HG02943 (cell line): Measurements from ENCODE around the gene MAGI2.

ENCODE experiments used
- ATAC-seq: cut with Tn5 transposase; IDR thresholded peaks from one replicate; pipeline ENCODE4 v1.9.1; 2021; ENCODE audit warnings: mild to moderate bottlenecking, low read depth, moderate library complexity; ENCODE audit not compliant: unreplicated experiment

MAGI2 gene

DNA sequence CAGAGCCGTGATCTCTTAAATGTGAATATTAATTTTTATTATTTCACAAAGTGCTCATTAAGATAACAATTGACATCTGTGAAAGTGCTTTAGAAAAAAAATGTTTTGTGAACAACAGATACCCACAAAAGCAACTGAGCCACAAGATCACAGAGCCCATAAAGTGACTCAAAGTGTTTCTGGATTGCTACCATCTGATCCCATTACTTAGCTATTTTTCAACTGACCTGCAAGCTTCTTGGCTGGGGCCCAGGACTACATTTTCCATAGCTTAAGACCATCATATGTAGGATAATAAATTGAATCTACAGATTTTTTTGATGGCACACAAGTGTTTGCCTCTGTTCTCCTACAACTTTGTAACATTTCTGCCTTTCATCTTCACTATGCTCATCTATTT lies 980.4 kb downstream of the MAGI2 start:
- ATAC-seq: no peak

DNA sequence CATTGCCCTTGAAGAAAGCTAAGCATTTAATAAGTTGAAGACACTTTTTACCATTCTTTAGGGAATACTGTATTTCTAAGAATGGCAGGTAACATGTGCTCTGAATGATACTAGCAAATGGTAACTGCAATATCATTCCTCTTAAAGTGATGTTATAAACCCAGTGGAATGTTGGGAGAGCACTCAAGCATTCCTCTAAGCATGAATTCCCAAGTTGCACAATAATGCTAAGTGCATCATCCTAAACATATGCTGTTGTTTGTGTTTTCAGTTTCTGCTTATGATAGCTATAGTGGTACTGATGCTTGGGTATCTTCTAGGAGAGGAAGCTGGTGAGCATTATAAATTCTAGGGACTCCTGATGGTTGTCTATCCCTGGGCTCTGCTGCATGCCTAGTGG lies 980.9 kb downstream of the MAGI2 start:
- ATAC-seq: no peak

DNA sequence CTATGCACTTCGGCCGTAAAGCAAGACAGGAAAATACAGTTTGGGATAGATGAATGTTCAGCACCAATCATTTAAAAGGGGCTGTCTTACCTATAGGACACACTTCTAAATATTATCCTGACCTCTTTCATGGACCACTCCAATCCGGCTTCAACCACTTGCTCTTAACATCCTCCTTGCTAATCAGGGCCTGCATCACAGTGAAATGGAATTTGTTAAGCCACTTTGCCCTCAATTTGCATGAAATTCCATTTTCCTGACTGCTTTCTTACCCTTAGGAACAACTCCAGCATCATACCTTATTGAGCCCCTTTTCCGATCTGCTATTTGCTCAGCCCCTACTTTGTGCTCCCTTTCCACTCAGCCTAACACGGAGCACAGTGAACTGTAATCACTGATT lies 987.6 kb downstream of the MAGI2 start:
- ATAC-seq: no peak

DNA sequence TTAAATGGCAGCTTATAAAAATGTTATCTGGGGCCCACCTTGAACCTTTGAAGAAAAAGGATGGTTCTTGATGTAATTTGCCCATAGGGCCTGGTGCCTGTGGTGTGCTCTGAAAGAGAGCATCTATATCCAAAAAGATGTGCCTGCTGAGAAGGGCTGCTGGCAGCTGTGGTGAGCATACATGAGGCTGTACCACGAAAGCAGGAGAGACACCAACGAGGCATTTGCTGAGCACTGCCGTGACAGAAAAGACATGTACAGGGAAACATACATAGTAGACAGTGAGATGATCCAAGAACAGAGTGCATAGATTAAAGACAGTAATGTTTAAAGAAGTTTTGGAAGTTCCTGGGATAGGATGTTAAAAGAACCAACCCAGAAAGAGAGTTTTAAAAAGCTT lies 990.4 kb downstream of the MAGI2 start:
- no peak for ATAC-seq

DNA sequence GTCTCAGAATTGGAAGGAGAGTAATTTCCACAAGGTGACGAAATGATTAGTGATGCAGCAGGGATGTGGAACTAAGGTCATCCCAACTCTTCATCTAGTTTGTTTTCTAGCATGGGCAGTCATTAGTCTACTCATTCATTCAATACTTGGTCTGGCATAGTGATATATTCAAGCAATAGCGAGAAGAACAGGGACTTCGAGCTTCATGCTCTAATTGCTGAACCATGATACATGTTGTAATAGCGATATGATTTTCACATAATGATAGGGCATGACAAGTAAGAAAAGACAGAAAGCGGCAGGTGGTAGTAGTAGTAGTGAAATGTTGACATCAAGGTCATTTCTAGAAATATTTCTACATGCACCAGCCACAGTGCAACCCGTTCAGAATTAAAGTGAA lies 1002.8 kb downstream of the MAGI2 start:
- no peak for ATAC-seq

DNA sequence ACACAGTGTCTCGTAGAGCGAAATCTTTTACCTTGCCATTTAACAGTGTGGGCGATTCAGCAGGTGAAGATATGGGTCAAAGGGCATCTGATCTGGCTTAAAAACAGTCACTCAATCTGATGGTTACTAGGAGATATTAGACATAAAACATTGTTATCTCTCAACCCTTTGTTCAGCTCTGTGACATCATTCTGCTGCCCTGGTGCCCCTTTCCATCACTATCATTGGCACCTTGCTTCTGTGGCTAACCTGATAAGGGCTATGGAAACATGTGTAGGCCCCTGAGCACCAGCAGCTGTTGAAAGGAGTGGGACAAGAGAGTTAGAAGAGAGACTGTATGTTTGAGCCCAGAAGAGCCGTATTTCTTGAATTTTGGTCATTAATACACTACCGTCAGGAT lies 1004.6 kb downstream of the MAGI2 start:
- no peak for ATAC-seq

DNA sequence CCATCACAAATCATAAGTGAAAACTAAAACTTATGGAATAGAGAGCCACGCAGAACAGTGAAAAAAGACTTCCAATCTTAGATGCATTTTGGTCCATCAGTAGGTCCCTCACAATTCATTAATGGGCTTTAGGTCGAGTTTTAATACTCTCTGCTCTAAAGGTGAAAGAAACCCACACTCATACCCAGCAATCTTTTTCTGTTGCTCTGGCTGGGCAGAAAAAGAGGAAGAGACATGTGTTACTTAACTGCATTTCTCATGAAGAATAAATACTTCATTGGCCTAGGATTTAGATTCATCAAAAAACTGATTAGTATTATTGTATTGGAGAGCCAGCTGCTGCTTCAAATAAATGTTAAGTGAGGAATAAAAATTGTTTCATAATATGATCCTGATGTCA lies 1009.2 kb downstream of the MAGI2 start:
- ATAC-seq: no peak

DNA sequence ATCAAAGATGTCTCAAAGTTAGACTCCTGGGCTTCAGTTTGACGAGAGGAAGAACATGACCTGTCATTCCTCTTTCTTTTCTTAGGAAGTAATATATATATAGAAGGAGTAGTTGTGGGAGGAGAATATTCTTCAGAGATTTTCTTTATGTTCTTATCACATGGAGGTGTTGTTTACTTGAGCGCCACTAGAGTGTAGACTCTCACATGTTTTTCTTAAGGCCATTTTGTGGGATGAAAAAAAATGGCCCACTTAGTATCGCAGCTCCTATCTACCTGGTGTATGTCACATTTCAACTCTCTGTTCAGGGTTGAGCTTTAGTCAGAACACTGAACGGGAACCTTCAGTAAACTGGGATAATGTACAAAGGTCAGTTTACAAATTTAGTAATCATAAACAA lies 1009.7 kb downstream of the MAGI2 start:
- no peak for ATAC-seq

DNA sequence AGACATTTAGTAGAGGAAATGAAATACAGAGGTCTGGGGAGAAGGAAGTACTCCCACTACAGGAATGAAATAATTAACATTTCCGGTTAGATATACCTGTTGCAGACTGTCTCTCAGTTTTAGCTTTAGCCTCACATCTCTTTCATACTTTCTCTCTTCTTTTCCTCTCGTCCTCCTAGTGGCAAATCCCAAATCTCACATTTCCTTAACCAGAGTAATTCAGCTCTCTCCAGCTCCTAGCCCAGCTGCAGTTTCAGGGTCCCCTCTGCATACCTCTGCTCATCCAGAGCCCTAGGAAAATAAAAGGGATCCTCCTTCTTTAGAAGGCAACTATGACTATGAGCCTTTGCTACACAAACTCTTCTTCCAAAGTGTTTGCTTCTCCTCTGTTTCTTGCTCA lies 1011.7 kb downstream of the MAGI2 start:
- ATAC-seq: no peak

DNA sequence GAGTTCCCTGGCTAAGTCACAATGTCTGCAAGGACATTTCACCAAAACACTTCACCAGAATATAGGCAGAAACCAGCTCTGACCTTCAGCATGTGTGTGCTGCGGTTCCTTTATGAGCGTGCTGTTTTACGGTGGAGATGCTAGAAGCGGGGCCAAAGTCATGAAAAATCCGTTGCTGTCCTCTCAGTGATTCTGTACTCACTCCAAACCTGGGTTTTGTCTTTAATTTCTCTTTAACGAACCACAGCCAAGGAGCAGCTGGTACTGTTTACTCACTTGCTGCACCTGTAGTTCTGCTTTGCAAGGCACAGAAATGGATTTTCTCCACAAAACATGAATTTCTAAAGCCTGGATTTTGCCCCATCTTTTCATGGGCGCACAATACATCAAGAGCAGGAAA lies 1015.0 kb downstream of the MAGI2 start:
- no peak for ATAC-seq

DNA sequence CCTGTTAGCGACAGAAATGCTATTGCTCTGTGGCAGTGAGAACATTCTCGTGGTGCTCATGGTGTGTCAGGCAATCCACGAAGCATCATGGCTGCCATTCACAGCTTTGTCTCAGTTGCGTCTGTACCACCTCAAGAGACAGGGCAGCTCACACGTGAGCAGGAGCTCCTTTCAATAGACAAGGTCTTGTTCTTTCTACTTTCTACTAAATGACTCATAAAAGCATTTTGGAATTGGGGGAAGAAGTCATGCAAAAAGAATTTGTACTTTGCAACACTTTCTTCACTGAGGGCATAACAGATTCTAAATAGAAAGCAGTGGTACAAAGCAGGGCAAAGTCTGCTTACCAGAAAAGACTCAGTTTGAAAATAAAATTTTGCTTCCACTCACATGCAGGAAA lies 1016.3 kb downstream of the MAGI2 start:
- no peak for ATAC-seq

DNA sequence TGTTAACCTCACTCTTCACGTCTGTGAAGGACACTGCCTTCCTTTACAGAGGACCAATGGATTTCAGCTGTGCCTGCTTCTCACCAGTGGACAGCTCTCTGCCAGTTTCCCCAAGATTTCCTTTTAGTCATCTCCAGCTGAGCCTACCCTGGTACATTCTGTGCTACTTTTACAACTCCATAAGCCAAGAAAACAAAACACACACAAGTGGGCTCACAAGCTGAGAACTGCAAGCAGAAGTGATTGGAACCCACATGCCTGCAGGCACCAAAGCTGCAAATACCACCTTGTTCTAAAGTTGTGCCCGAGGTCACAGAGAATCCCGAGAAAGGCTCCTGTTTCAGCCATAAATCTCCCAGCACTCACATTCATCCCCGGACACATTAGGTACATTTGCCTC lies 1018.1 kb downstream of the MAGI2 start:
- ATAC-seq: no peak

DNA sequence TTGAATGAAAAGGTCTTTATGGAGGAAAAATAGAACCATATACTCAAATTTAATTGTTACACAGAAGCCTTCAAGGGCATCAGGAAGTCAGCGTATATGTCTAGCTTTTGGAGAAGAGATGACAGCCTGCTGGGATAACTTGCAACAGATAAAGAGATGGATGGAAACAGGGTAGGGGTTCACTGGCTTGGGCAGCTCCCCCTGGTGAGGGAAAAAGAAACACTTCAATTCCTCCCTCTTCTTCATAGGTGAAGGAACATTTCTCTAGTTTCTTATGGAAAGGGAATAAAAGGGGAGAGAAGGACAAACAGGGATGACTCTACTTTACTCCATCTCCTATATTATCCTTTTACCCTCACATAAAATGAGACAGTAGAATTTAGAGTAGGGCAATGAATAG lies 1019.2 kb downstream of the MAGI2 start:
- ATAC-seq: no peak

DNA sequence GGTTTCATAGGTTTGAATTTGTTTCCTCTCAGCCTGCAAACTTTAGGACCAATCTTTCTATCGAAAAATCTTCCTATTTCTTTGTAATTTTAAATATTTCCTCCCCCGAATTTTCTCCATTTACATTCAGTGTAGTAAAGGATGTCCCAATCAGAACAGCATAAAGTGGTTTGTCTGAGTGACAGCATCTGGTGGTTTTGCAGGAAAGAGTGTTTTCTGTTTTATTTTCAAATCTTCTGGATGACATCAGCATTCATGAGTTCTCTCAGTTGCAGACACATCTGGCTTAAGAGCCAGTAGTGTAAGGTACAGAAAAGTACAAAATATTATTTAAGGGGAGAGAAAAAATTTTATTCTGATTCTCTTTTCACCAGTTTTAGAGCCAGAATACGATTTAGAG lies 1020.0 kb downstream of the MAGI2 start:
- no peak for ATAC-seq

DNA sequence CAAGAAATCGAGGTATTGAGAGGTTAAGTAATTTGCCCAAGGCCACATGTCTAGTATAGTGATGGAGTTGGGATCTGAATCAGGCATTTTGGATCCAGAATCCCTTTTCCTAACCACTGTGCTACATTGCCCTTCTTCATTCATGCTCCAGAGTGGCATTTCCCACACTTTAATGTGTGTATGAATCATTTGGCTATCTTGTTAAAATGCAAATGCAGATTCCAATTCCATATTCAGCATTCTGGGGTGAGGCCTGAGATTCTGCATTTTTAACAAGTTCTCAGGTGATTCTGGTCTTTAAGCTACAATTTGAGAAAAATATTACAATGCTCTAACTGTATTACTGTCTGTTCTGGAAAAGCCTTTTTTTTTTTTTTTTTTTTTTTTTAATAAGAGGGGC lies 1023.6 kb downstream of the MAGI2 start:
- no peak for ATAC-seq

DNA sequence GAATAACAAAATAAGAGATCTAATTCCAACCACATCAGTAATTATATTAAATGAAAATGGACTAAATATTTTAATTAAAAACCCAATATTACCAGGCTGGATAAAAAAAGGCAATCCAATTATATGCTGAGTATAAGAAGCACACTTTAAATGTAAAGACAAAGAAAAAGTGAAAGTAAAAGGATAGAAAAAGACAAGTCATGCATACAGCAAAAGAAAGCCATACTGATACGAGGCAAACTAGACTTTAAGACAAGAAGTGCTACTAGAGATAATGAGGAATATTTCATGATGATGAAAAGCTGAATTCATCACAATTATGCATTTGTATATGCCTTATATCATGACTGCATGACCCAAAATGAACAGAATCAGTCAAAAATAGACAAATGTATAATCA lies 1026.3 kb downstream of the MAGI2 start:
- ATAC-seq: no peak

DNA sequence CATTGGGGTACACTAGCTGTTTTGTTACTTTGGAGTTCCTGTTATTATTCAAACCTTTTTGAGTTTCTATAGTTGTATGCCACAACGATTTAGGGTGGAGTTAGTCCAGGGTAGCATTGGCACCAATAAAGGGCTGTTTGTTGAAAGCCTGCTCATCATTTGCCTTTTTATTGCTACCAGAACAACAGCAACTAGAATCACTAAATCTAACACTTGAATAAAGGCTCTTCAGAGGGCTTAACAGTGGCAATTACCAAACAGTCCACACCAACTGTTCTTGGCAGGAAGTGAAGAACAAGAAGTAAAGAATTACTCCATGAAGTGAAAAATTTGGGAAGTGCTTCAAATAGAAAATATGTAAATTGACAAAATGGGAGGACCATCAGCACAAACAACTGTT lies 1033.5 kb downstream of the MAGI2 start:
- no peak for ATAC-seq

DNA sequence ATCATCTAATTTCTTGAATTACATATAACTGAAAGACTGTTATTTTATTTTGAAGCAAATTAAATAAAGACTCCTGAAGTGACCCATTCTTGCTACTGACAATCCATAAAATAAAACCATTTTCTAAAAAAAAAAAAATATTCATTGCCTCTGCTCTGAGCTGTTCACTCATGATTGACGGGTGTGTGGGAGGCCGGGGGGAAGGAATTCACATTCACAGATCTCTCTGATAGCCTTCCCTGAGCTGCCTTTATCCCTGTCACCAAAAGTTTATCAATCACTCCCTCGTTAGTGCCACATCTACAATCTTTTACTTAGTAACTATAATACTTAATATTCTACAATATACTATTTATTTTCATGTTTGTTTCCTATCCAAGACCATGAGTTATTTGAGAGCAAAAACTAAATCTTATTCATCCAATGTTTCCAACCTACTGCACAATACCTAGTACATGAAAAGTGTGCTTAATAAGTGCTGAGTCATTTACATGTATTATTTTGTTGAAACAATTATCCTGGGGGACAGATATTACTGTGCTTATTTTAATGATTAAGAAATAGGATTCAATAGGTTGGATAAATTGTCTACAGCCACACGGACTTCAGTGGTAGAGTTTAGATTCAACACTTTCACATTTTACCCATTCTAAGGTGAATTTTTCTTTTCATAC lies 1036.2 kb downstream of the MAGI2 start:
- no peak for ATAC-seq

DNA sequence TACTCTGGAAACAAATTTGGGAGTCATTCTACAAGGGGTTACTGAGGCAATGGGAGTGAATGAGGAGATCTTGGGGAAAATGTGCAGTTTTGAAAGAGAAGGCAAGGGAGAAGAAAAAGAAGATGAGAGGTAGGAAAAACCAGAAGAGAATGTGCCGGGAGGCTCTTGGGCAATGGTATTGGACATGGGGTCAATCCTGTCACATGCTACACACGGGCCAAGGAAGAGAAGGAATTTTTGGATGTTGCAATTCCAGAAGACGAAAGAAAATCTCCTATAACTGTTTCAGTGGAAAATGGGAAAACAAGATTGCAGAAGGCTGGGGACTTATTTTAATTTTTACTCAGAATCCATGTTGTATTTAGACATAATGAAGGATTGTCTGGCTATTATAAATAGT lies 1039.9 kb downstream of the MAGI2 start:
- ATAC-seq: no peak

DNA sequence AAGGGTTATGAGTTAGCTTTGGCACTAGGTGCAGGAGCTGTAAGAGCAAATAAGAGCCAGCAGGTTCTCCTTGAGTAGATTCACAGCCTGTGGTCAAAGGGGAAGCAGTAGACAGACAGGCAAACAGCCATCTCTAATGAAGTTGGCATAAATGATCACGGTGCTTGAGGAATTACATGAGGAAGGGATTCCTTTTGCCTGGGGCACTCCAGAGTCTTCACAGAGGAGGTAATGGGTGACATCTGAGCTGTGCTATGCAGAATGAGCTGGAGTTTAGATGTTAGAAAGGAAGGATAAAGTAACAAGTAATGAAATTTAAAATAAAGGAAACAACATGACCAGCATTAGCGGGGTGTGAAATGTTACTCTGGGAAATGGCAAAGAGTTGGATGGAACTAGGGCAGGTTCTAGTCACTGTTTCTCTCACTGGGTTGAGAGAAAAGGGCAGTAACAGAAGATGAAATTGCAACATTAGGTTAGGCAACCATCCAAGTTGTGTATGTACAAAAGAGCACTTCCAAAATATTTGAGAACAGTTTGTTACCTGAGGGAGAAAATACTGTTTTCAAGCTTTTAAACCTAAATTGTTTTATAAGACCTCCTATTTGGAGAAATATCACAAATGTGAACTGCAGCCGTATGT lies 1041.1 kb downstream of the MAGI2 start:
- no peak for ATAC-seq

DNA sequence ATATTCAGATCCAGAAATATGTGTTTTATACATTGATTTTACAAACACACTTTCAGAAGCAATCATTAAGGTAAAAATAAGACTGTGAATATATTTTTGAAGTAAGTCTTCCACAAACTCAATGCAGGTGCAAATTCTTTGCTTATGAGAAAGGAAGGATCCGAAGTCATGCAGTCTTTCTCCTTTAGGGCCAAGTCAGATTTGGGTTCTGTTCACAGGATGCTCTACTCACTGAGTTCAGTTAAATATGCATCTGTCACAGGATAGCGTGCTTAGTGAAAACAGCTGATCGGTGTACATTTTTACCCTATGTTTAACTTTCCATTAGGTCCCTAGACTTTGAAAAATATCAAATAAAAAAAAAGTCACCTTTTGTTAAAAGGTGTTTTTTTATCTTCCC lies 1046.4 kb downstream of the MAGI2 start:
- ATAC-seq: no peak

DNA sequence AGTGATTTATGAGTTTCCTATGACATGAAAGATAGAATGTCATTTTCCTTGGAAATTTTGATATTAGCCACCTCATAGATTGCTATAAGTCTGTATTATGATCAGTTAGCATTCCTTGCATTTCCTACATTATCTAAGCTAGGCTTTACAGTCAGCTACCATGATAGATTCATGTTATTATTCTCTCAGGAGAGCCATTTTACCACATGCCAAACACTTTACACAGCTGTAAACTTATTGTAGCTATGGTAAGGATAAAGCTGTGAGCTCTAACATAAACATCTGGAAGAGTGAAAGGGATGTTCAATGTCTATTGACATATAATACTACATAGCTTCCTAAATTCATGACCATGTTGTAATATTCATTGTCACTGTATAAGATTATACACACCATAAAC lies 1046.9 kb downstream of the MAGI2 start:
- no peak for ATAC-seq

DNA sequence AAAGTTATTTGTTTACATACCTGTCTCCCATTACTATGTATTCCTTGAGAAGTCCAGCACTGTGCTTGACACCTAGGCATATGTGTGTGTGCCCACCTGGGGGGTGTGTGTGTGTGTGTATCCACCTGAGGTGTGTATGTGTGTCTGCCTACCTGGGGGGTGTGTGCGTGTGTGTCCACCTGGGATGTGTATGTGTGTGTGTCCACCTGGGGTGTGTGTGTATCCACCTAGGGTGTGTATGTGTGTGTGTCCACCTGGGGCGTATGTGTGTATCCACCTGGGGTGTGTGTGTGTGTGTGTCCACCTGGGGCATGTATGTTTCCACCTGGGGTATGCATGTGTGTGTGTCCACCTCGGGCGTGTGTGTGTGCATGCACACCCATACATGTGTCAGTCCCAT lies 1051.4 kb downstream of the MAGI2 start:
- ATAC-seq: no peak
